Epithelial cell of proximal tubule (primary cell): ENCODE measurements around the gene FSIP1. TPM values are rescaled to one million over a fixed set of nuclear protein-coding genes. Genes with fewer than 3 reads are reported as not detected.

Experiments used
- DNase-seq: peaks from one replicate; pipeline ENCODE4 v3.0.0-alpha.2; 2011; ENCODE audit warnings: low read depth
- H3K4me3 ChIP-seq: 2 replicates; pipeline ENCODE4 v1.5.1; 2011; ENCODE audit warnings: low read depth, mild to moderate bottlenecking, low read length
- CTCF ChIP-seq: conservative IDR thresholded peaks from 2 replicates; pipeline ENCODE4 v1.5.1; 2012; ENCODE audit warnings: low read depth, mild to moderate bottlenecking, low read length
- total RNA-seq: library from RNA; depleted of rRNA; stranded (reverse); fragments of >200 nt; gene quantifications from 2 replicates; pipeline ENCODE4 v1.2.3, GENCODE V29; 2015

Gene FSIP1
- total RNA-seq, 1 donor from 2014 or later, result 1.3 TPM

GRCh38 chr15:39629371-39629770 is 153.3 kb downstream of the FSIP1 start:
- no peak for DNase-seq

GRCh38 chr15:39628546-39629257 is 153.9 kb downstream of the FSIP1 start:
- no peak for DNase-seq
- no peak overlapping the region for H3K4me3 ChIP-seq
- no peak for TF ChIP-seq CTCF

More at GRCh38 chr15:39629371-39629770, 153.3 kb downstream of the FSIP1 start:
- TF ChIP-seq CTCF, result no peak
- H3K4me3 ChIP-seq, result no peak overlapping the region

DNA sequence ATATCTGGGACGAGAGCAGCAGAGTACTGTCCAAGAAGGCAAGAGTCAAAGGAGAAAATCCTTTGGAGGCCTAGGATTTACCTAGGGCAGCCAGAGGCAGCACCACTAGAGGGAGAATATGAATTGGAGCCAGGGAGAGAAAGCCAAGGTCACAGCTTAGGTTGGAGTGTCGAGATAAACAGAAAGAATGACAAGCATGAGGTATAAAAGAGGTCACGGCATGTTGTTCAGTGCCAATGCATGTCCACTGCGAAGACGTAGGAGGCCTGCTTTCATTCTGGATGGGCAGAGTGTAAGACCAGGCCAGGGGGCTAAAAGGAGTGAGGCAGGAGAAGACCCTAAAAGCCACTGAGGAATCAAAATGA is 154.5 kb downstream of the FSIP1 start:
- TF ChIP-seq CTCF, result peak; percentile 51
- H3K4me3 ChIP-seq, result no peak overlapping the region
- DNase-seq, result no peak

- TF ChIP-seq CTCF, result no peak
- DNase-seq, result no peak
These were observed 155.0 kb downstream of the FSIP1 start for GRCh38 chr15:39627451-39628143.

GRCh38 chr15:39625856-39626255 is 156.8 kb downstream of the FSIP1 start:
- no peak overlapping the region for H3K4me3 ChIP-seq
- no peak for DNase-seq
- TF ChIP-seq CTCF, result no peak

More at GRCh38 chr15:39627451-39628143, 155.0 kb downstream of the FSIP1 start:
- no peak overlapping the region for H3K4me3 ChIP-seq

DNA sequence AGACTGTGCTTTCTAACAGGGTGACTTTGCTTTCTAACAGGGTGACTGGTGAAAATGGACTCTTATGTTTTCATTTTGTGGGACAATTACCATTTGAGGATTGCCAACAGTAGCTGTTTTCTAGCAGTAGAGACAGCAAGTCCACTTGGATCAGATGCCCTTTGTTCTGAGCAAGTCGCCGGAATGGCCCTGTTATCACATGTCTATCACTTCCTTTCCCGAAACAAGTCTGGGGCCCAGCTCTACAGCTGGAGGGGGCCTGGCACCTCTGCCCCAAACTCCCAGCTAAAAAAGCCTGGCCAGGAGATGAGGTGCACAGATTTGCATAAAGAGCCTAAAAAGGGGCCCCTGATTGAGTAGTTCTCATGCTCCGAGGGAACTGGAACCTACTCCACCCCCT is 157.2 kb downstream of the FSIP1 start:
- H3K4me3 ChIP-seq, result no peak overlapping the region
- no peak for TF ChIP-seq CTCF
- no peak for DNase-seq
